Upper lobe of right lung (tissue), 1 donor: Measurements from ENCODE around the gene BRICD5. TPM values are rescaled to one million over a fixed set of nuclear protein-coding genes. Genes with fewer than 3 reads are reported as not detected.
A peak's percentile ranks its signal among the peaks of the same experiment; 100 is the strongest.

Experiments used
- ATAC-seq: fragments of 200-7000 bp; cut with Tn5 transposase; one replicate; pipeline ENCODE4 v1.9.1; 2020; ENCODE audit warnings: mild to moderate bottlenecking, moderate library complexity
- DNase-seq: peaks from one replicate; pipeline ENCODE4 v3.0.0-alpha.2; 2020
- H3K27ac ChIP-seq: fragments of 200-600 bp; one replicate; pipeline ENCODE4 v1.8.0; 2022
- H3K27me3 ChIP-seq: fragments of 200-600 bp; one replicate; pipeline ENCODE4 v1.8.0; 2022; ENCODE audit warnings: mild to moderate bottlenecking
- H3K36me3 ChIP-seq: fragments of 200-600 bp; one replicate; pipeline ENCODE4 v1.8.0; 2022
- H3K4me1 ChIP-seq: fragments of 200-600 bp; one replicate; pipeline ENCODE4 v1.8.0; 2022
- H3K4me3 ChIP-seq: fragments of 200-600 bp; one replicate; pipeline ENCODE4 v1.8.0; 2022; ENCODE audit warnings: mild to moderate bottlenecking
- H3K9me3 ChIP-seq: fragments of 200-600 bp; one replicate; pipeline ENCODE4 v1.8.0; 2022
- CTCF ChIP-seq: fragments of 200-600 bp; IDR thresholded peaks from one replicate; pipeline ENCODE4 v1.8.0; 2022; ENCODE audit warnings: antibody characterized with exemption
- intact Hi-C: fragments of 100-400 bp; cut with DNase I; formaldehyde crosslinking; loops from one replicate; pipeline ENCODE4 v1.11.0; 2022
- total RNA-seq: library from RNA; stranded (reverse); fragmentation: NEBNext Ultra II Directional; extraction: Animal tissue kit (Norgen Biotek cat#: 25700); gene quantifications from one replicate; pipeline ENCODE4 v1.2.1, GENCODE V29; 2021
- donor health status: DM: no; HTN: yes; CAD: no; lungs with severe emphysema.

Gene BRICD5
- total RNA-seq, 1 donor from 2014 or later: 7.5 TPM

- Histone ChIP-seq H3K27me3 (peaks cover 24% of the 10 kb centered on the region), H3K4me3 (no peak overlapping the region), H3K27ac (no peak overlapping the region), H3K4me1 (peaks cover 17% of the 10 kb centered on the region), H3K9me3 (no peaks in the 10 kb centered on the region), H3K36me3 (peaks cover 40% of the 10 kb centered on the region)
- TF ChIP-seq CTCF: no peak
- intact Hi-C loops: no loop called here
- peak; percentile 3 for ATAC-seq
- DNase-seq: no peak
Observed at GRCh38 chr16:2238150-2238837, 27.6 kb upstream of the BRICD5 start.

- peaks cover 40% of the 10 kb centered on the region for H3K36me3 ChIP-seq
- H3K4me1 ChIP-seq: peaks cover 17% of the 10 kb centered on the region
- TF ChIP-seq CTCF: no peak
- H3K27ac ChIP-seq: no peak overlapping the region
- H3K27me3 ChIP-seq: peaks cover 24% of the 10 kb centered on the region
- no peaks in the 10 kb centered on the region for H3K9me3 ChIP-seq
- DNase-seq (no peak), ATAC-seq (peak; percentile 6)
- no peak overlapping the region for H3K4me3 ChIP-seq
- intact Hi-C loops: no loop called here
Observed at GRCh38 chr16:2237493-2238149, 27.0 kb upstream of the BRICD5 start.

- ATAC-seq: no peak
- TF ChIP-seq CTCF: no peak
- peaks cover 17% of the 10 kb centered on the region for H3K4me1 ChIP-seq
- H3K27me3 ChIP-seq: peaks cover 24% of the 10 kb centered on the region
- intact Hi-C loops: no loop called here
- H3K4me3 ChIP-seq: no peak overlapping the region
- DNase-seq: no peak
- H3K27ac ChIP-seq: no peak overlapping the region
- no peaks in the 10 kb centered on the region for H3K9me3 ChIP-seq
- H3K36me3 ChIP-seq: peaks cover 40% of the 10 kb centered on the region
Observed at GRCh38 chr16:2237102-2237482, 26.4 kb upstream of the BRICD5 start.

GRCh38 chr16:2236337-2237101 lies 25.9 kb upstream of the BRICD5 start, which contains the start of gene DNASE1L2:
Gene DNASE1L2, plus strand, starts transcription at chr16:2236444. Its CDS starts 373 bp downstream, at chr16:2236817.
- peak; percentile 17 for ATAC-seq
- peaks cover 24% of the 10 kb centered on the region for H3K27me3 ChIP-seq
- H3K4me1 ChIP-seq: peaks cover 17% of the 10 kb centered on the region
- no peak for DNase-seq
- no peaks in the 10 kb centered on the region for H3K9me3 ChIP-seq
- no peak within 1 kb of the TSS for H3K27ac ChIP-seq
- H3K36me3 ChIP-seq: peaks cover 43% of the 10 kb centered on the region
- no peak for TF ChIP-seq CTCF
- intact Hi-C loops: no loop called here
- peak within 1 kb of the TSS; percentile 8 for H3K4me3 ChIP-seq

- H3K9me3 ChIP-seq: no peaks in the 10 kb centered on the region
- H3K4me3 ChIP-seq: no peak overlapping the region
- intact Hi-C loops: no loop called here
- peaks cover 24% of the 10 kb centered on the region for H3K27me3 ChIP-seq
- peaks cover 17% of the 10 kb centered on the region for H3K4me1 ChIP-seq
- no peak for ATAC-seq
- no peak for TF ChIP-seq CTCF
- no peak for DNase-seq
- no peak overlapping the region for H3K27ac ChIP-seq
- H3K36me3 ChIP-seq: peaks cover 45% of the 10 kb centered on the region
Observed at GRCh38 chr16:2235695-2236336, 25.2 kb upstream of the BRICD5 start.
